ENCODE results near the gene GPSM3. TPM values are rescaled to one million over a fixed set of nuclear protein-coding genes. Genes with fewer than 3 reads are reported as not detected.
"Not testable (repeated sequence)": the region's sequence is repeated elsewhere in the genome, so short reads cannot be mapped to it uniquely, and the experiment has no call there.

GPSM3 gene
- total RNA-seq, 1 donor from 2014 or later: 6.3 TPM

DNA sequence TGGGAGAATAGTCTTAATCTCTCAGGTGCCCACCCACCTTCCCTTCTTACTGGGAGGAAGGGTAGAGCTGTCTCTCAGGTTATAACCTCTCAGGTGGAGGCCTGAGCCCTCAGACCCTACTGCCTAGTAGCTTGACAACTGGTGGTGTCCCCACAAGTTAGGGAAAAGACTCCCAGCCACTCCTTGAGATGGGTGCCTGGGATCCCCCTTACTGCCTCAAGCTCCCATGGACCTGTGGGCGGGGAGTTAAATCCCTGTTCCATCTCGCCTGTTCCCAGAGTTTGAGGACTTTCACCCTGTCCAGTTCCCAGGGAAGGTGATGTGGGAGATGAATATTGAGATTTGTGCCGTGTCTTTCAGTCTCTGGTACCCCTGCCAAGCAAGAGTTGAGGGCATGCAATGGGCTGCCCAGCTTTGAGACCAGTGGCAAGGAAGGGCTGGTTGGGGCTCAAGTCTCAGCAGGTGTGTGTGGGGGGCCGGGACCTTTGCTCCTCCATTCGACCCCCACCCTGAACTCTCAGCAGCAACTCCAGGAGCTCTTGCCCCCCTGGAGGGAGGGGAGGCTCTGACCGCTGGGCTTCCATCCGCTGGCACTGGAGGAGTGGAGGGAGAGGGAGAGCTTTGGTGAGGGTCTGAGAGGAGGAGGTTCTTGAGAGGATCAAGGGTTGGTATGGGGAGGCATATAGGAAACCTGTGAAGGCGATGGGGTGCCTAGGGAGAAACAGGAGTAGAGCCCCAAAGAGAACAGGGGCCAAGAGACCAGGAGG lies 1.3 kb downstream of the GPSM3 start:
- no peak for ATAC-seq
- intact Hi-C loops (cut with DNase I): loop anchor here (10.0 kb wide), 1 partner anchor 1014 kb away; the partner anchor contains the start of genes HSD17B8, RING1, RXRB and SLC39A7
- no peak for DNase-seq (ENCODE audit: missing footprints)

DNA sequence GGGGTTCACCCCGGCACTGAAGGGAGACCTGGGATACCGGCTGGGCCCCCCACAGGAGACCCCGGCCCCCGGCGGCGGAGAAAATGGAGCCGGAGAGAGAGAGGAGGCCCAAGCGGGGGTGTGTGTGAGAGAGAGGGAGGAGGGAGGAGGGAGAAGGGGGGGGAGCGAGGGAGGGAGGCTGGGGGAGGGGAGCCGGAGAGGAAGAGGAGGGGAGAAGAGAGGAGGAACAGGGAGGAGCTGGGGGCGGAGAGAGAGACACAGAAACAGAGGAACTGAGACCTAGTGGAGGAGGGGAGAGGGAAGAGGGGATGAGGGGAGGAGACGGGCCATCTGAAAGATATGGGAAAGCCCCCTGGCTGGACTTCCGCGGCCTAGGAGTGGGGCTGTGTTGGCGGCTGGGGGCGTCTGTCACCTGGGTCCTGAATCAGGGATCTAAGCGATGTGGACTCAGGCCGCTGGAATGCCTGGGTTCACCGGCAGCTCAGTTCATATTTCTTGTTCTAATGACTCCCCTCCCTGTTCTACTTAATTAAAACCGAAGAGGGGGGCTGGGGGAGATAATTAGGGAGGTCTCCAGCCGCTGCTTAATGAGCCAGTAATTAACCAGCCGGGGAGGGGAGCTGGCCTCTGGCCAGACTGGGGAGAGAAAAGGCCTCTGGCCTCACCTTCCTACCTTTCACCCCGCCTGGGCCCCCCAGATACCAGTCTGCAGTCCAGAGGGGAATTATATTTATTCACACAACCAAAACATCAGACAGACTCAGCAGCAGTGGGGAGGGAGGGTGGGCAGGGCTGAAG lies 2.2 kb downstream of the GPSM3 start, which contains the start of gene PBX2:
Gene PBX2 (minus strand): TSS at position 149 of the 798 bp plus-strand sequence. CDS start 287 bp downstream, outside the sequence.
- intact Hi-C loops (cut with DNase I): loop anchor here (10.0 kb wide), 1 partner anchor 1015 kb away; the partner anchor contains the start of genes HSD17B8, RING1, RXRB and SLC39A7
- ATAC-seq: peak; percentile 84

DNA sequence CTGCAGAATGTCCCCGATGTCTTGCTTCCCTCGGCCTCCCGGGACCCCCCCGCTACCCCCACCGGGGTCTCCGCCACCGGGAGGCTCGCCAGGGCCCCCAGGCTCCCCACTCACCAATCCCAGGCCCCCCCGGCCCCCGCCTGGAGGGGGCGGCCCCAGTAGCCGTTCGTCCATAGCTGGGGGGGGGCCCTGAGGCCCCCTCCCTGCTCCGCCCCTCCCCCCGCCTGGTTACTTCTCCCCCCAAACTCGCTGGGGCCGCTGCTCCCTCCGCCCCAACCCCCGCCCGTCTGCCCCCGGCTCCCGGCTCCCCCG lies 2.7 kb downstream of the GPSM3 start:
- intact Hi-C loops (cut with DNase I): loop anchor here (10.0 kb wide), 1 partner anchor 1015 kb away; the partner anchor contains the start of genes HSD17B8, RING1, RXRB and SLC39A7
- ATAC-seq: no peak

More for the DNA sequence above, 2.2 kb downstream of the GPSM3 start, which contains the start of gene PBX2:
- peak; percentile 93 for DNase-seq (ENCODE audit: missing footprints)

DNA sequence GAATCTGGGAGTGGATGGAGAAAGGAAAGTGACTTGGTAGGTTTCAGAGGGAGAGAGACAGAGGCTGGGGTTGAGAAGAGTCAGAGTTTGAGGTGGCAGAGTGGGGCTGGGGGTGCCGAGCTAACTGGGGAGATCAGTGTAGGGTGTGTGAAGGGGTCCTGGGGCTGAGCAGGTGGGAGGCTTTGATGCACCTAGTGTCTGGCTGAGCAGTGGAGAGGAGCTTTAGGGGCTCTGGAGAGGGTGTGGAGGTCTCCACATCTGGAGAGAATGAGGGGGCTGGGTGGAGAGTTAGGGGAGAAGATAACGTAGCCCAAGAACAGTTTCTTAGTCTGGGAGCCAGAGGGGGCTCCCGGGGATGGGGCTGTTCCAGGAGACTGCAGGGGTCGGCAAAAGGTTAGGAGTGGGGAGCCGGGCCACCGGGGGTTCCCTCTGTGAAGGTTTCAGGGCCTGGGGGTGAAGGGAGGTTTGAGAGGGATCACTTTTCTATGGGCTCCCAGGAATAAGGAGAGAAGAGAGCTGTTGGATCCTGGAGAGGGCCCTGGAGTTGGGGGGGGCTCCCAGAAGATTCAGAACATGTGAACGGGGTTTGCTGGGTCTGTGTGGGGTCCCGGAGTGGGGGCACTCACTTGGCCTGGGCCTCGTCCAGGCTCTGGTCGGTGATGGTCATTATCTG lies 3.2 kb downstream of the GPSM3 start:
- DNase-seq (ENCODE audit: missing footprints): no peak
- ATAC-seq: no peak
- intact Hi-C loops (cut with DNase I): no loop called here

More for the DNA sequence above, 2.7 kb downstream of the GPSM3 start:
- DNase-seq (ENCODE audit: missing footprints): no peak

GRCh38 chr6:32188381-32189068 lies 3.9 kb downstream of the GPSM3 start:
- intact Hi-C loops (cut with DNase I): no loop called here
- ATAC-seq (no peak), DNase-seq (ENCODE audit: missing footprints) (no peak)

- DNase-seq (ENCODE audit: missing footprints); intact Hi-C loops (cut with DNase I); ATAC-seq: not testable (repeated sequence)
Observed at GRCh38 chr6:32187725-32188380, 4.6 kb downstream of the GPSM3 start.

DNA sequence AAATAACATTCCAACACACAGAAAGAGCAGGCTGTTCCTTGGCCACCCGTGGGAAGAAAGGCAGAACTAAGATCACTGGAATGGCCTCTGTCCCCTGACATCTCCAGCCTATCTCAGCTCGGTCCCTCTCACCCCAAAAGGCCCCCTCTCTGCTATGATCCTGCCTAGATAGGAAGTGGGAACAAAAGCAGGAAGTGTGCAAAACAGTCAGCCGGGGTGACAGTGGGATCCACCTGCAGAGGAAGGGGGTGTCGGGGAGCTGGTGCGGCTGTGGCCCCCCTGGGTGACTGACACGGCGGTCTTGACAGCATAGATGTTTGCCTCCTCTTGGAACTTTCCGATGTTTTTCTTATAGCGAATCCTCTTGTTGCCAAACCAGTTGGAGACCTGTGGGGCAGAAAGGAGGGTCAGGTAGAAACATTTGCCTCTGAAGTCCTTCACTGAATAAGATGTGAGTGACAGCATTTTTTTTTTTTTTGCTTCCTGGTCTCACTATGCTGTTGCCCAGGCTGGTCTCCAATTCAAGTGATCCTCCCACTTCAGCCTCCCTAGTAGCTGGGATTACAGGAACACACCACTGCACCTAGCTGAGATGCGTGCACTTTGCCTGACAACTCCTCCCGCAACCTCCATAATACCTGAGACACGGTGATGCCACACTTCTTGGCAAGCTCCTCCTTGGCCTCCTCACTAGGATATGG lies 5.3 kb downstream of the GPSM3 start:
- intact Hi-C loops (cut with DNase I): no loop called here
- no peak for ATAC-seq
- no peak for DNase-seq (ENCODE audit: missing footprints)

DNA sequence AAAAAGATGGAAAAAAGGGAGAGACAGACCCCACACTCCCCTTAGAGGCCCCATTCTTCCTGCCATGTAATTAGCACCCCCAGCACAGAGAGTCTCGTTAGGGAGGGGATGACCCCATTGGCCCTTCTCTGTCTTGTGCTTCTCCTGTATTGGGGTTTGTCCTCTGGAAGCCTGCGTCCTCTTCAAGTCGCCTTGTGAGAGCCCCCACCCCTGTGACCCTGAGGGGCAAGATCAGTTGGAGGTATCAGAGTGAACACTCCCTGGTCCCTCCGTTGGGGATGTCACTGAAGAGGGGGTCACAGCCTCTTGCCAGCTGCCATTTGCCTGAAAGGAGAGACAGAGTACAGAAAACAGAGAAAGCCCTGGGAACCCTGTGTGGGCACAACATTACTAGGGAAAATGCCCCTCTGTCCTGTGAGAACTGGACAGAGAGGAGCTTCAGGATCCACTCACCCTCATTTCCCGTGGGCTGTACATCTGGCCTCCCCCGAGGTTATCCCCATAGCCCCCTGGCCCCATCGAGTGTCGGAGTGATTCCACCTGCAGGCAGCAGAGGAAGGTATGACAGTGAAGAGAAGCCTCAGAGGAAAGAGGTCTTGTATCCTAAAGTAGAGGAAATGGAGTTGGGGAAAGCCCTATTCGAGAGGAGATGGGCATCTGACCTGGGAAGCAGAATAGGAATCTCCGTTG lies 6.1 kb downstream of the GPSM3 start:
- ATAC-seq; DNase-seq (ENCODE audit: missing footprints); intact Hi-C loops (cut with DNase I): not testable (repeated sequence)

DNA sequence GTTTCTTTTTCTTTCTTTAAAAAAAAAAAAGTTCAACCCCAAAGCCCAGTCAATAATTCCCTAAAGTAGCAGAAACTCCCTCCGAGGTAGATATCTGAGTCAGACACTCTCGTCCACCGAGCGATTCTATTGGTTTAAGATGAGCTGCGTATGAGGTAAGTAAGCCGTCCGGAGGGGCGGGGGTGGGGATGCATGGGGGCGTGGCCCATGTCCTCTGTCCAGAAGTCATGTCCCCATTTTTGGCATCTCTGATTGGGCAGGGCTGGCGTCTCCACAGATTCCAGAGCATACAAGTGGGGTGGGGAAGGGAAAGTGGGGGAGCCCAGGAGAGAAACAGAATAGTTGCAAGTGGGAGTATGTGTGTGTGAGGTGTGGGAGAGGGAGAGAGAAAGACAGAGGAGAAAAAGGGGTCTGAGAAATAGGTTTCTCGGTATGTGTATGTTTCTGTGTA lies 6.7 kb downstream of the GPSM3 start:
- peak; percentile 72 for ATAC-seq
- intact Hi-C loops (cut with DNase I): not testable (repeated sequence)
- peak; percentile 83 for DNase-seq (ENCODE audit: missing footprints)

DNA sequence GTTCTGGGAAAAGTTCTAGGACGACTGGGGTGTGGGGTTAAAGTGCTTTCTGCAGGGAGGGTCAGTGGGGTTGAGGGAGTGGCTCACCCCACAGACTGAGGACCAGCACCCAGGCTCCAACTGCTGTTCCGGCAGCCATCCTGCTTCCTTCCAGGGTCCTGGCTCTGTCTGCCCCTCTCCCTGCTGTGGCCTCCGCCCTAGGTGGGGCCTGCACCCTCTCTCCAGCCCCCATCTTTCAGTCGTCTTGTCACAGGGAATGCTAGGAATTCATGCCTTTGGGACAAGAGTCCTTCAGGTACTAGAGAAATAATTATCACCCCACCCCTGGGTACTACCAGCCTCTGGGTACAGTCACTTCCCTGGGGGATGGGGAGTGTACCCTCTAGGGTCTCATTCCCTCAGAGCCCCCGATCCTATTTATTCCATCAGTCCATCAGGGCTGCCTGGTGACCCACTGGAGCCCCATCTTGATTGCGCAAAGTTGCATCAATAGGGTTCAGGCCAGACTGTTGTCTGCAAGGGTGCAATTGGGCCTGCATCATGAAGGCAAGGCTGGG lies 8.3 kb downstream of the GPSM3 start, which contains the start of gene AGER:
Gene AGER (minus strand): TSS at position 170 of the 557 bp plus-strand sequence. CDS start 31 bp downstream, at position 139.
- ATAC-seq (no peak), DNase-seq (ENCODE audit: missing footprints) (no peak)
- intact Hi-C loops (cut with DNase I): no loop called here

GRCh38 chr6:32183483-32184083 lies 8.9 kb downstream of the GPSM3 start:
- ATAC-seq (no peak), DNase-seq (ENCODE audit: missing footprints) (no peak)
- intact Hi-C loops (cut with DNase I): no loop called here

- ATAC-seq: no peak
- intact Hi-C loops (cut with DNase I): no loop called here
- DNase-seq (ENCODE audit: missing footprints): no peak
Observed at GRCh38 chr6:32183030-32183429, 9.4 kb downstream of the GPSM3 start.

- ATAC-seq (no peak), DNase-seq (ENCODE audit: missing footprints) (no peak)
- intact Hi-C loops (cut with DNase I): no loop called here
Observed at GRCh38 chr6:32182555-32182981, 9.9 kb downstream of the GPSM3 start.

DNA sequence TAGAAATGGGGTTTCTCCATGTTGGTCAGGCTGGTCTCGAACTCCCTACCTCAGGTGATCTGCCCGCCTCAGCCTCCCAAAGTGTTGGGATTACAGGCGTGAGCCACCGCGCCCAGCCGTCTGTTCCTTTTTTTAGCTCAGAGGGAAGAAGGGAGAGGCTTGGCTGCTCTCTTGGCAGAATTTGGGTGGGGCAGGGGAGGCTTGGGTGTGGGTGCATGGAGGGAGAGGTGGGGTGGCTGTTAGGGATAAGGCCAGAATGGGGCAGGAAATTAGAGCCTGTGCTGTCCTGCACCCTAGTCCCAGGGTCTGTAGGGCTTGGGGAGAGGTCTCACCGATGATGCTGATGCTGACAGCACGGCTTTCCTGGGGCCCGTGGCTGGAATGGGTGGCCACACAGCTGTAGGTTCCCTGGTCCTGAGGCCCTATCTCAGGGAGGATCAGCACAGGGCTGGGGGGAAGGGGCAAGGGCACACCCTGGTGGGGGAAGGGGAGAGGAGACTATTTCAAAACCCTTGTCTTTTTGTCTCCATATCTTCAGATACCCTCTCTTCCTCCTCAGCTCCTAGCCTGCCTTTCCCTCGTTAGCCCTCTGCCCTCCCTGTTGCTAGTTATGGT lies 10.4 kb downstream of the GPSM3 start:
- intact Hi-C loops (cut with DNase I): no loop called here

DNA sequence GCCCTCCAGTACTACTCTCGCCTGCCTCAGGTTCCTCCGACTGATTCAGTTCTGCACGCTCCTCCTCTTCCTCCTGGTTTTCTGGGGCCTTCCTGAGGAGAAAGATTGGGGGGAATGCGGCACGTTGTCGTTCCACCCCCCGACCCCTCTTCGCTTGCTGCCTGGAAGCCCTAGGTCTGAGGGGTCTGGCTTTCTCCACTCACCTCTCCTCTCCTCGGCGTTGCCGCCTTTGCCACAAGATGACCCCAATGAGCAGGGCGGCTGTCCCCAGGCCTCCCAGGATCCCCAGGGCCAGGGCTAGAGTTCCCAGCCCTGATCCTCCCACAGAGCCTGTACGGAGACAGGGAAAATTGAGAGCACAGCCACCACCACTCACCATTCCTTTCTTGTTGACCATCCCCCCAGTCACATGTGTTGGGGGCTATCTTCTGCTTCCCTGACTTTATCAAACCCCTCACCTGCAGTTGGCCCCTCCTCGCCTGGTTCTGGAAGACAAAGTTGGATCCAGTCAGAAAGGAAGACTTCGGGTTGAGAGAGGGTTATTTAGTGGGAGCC lies 11.2 kb downstream of the GPSM3 start:
- intact Hi-C loops (cut with DNase I): no loop called here
- DNase-seq (ENCODE audit: missing footprints) (no peak), ATAC-seq (no peak)

More for the DNA sequence above, 10.4 kb downstream of the GPSM3 start:
- DNase-seq (ENCODE audit: missing footprints) (no peak), ATAC-seq (no peak)
